DMS114 treated with DMSO at 0.1 percent for 48 hours (cell line): ENCODE data around the gene SCIN.
"Not testable (repeated sequence)": the region's sequence is repeated elsewhere in the genome, so short reads cannot be mapped to it uniquely, and the experiment has no call there.

ENCODE experiments used
- DNase-seq: peaks from one replicate; lab custom pipeline; 2025; ENCODE audit not compliant: unreplicated experiment; lab: John Stamatoyannopoulos, UW

Gene SCIN

GRCh38 chr7:12570534-12571461, at the start of gene SCIN:
TSS of gene SCIN (plus strand) at chr7:12570720. CDS start at chr7:12570787, 67 bp downstream.
- no peak for DNase-seq

GRCh38 chr7:12524794-12525386, 45.6 kb upstream of the SCIN start:
- peak; percentile 54 for DNase-seq

GRCh38 chr7:12526693-12527092, 43.8 kb upstream of the SCIN start:
- not testable (repeated sequence) for DNase-seq

GRCh38 chr7:12527670-12528069, 42.9 kb upstream of the SCIN start:
- not testable (repeated sequence) for DNase-seq

GRCh38 chr7:12529971-12530710, 40.4 kb upstream of the SCIN start:
- DNase-seq = no peak

- no peak for DNase-seq
Measured at GRCh38 chr7:12531784-12532183, 38.7 kb upstream of the SCIN start.

- DNase-seq = no peak
Measured at GRCh38 chr7:12534046-12534445, 36.5 kb upstream of the SCIN start.

- no peak for DNase-seq
Measured at GRCh38 chr7:12539681-12540080, 30.8 kb upstream of the SCIN start.

GRCh38 chr7:12540850-12541249, 29.7 kb upstream of the SCIN start:
- DNase-seq = no peak

GRCh38 chr7:12543586-12543985, 26.9 kb upstream of the SCIN start:
- no peak for DNase-seq

- no peak for DNase-seq
Measured at GRCh38 chr7:12549106-12549505, 21.4 kb upstream of the SCIN start.

GRCh38 chr7:12550956-12551355, 19.6 kb upstream of the SCIN start:
- DNase-seq = no peak

GRCh38 chr7:12552876-12553275, 17.6 kb upstream of the SCIN start:
- DNase-seq = no peak

- no peak for DNase-seq
Measured at GRCh38 chr7:12553416-12553815, 17.1 kb upstream of the SCIN start.

- DNase-seq = no peak
Measured at GRCh38 chr7:12554351-12554750, 16.2 kb upstream of the SCIN start.

GRCh38 chr7:12554872-12555271, 15.6 kb upstream of the SCIN start:
- no peak for DNase-seq

- DNase-seq = not testable (repeated sequence)
Measured at GRCh38 chr7:12555695-12556094, 14.8 kb upstream of the SCIN start.

GRCh38 chr7:12556139-12556792, 14.3 kb upstream of the SCIN start:
- DNase-seq = not testable (repeated sequence)

- DNase-seq = no peak
Measured at GRCh38 chr7:12557282-12557681, 13.2 kb upstream of the SCIN start.

GRCh38 chr7:12564996-12565764, 5.3 kb upstream of the SCIN start:
- no peak for DNase-seq
